Mesothelial cell of epicardium (in vitro differentiated cells): ENCODE measurements around the gene LHX6. TPM values are rescaled to one million over a fixed set of nuclear protein-coding genes. Genes with fewer than 3 reads are reported as not detected.

Experiments
- DNase-seq, 2 experiments: peaks; one replicate each; pipeline ENCODE4 v3.0.0; 2021; ENCODE audit warnings: low spot score in 2 of 2; ENCODE audit not compliant: unreplicated experiment in 2 of 2
- H3K27ac Mint-ChIP-seq: 2 replicates; pipeline ENCODE4 v1.8.0; 2021; ENCODE audit warnings: mixed read lengths
- H3K27me3 Mint-ChIP-seq: 2 replicates; pipeline ENCODE4 v1.8.0; 2021; ENCODE audit warnings: low read depth, mixed read lengths
- H3K36me3 Mint-ChIP-seq: 2 replicates; pipeline ENCODE4 v1.8.0; 2021; ENCODE audit warnings: mixed read lengths
- H3K4me1 Mint-ChIP-seq: 2 replicates; pipeline ENCODE4 v1.8.0; 2021; ENCODE audit warnings: mixed read lengths
- H3K4me3 Mint-ChIP-seq: 2 replicates; pipeline ENCODE4 v1.8.0; 2021; ENCODE audit warnings: mild to moderate bottlenecking, moderate library complexity, mixed read lengths
- H3K9me3 Mint-ChIP-seq: 2 replicates; pipeline ENCODE4 v1.8.0; 2021; ENCODE audit warnings: mixed read lengths
- CTCF ChIP-seq: fragments of 200-600 bp; sonication (generic); IDR thresholded peaks from one replicate; pipeline ENCODE4 v1.5.0; 2021; ENCODE audit warnings: antibody characterized with exemption; ENCODE audit not compliant: unreplicated experiment
- total RNA-seq: library from RNA; stranded (reverse); gene quantifications from 3 replicates; pipeline ENCODE4 v1.2.1, GENCODE V29; 2021

The LHX6 gene
- total RNA-seq, 1 donor from 2014 or later = 0.09 TPM

- DNase-seq = peak; percentile 97 to 99
- Mint-ChIP-seq H3K4me3 (peak within 1 kb of the TSS; percentile 95), H3K4me1 (peaks cover 12% of the 10 kb centered on the region), H3K36me3 (no peaks in the 10 kb centered on the region), H3K27me3 (peaks cover 18% of the 10 kb centered on the region), H3K27ac (peak within 1 kb of the TSS; percentile 93), H3K9me3 (peaks cover 11% of the 10 kb centered on the region)
- TF ChIP-seq CTCF = no peak
These were observed 69.5 kb downstream of the LHX6 start, which contains the start of the genes MORN5 and NDUFA8 for GRCh38 chr9:122159026-122159924. Gene MORN5, plus strand, starts transcription at chr9:122159908. Its CDS starts 65 bp downstream, at chr9:122159973. Gene NDUFA8, minus strand, starts transcription at chr9:122159779. Its CDS starts 102 bp downstream, at chr9:122159677.

- H3K27ac Mint-ChIP-seq = no peak overlapping the region
- peak overlapping the region; percentile 42 for H3K4me3 Mint-ChIP-seq
- H3K36me3 Mint-ChIP-seq = no peaks in the 10 kb centered on the region
- no peak for DNase-seq
- H3K9me3 Mint-ChIP-seq = peaks cover 11% of the 10 kb centered on the region
- H3K4me1 Mint-ChIP-seq = peaks cover 12% of the 10 kb centered on the region
- H3K27me3 Mint-ChIP-seq = peaks cover 7% of the 10 kb centered on the region
- TF ChIP-seq CTCF = peak; percentile 55
These were observed 70.6 kb downstream of the LHX6 start for GRCh38 chr9:122158202-122158601.

GRCh38 chr9:122155796-122156195 is 73.0 kb downstream of the LHX6 start:
- TF ChIP-seq CTCF = no peak
- Mint-ChIP-seq H3K36me3 (peaks cover 7% of the 10 kb centered on the region), H3K4me3 (no peak overlapping the region), H3K4me1 (peaks cover 12% of the 10 kb centered on the region), H3K9me3 (no peaks in the 10 kb centered on the region), H3K27ac (no peak overlapping the region), H3K27me3 (no peaks in the 10 kb centered on the region)
- no peak for DNase-seq

Other genes with a start within 250 kb of the LHX6 start
- gene TTLL11, start 135.6 kb downstream of the LHX6 start, total RNA-seq = 4.8 to 7.2 TPM (median 5.2 TPM) in 3 replicates
- 37.1 to 38.8 TPM (median 37.7 TPM) in 3 replicates for gene NDUFA8, start 69.2 kb downstream of the LHX6 start, total RNA-seq
- gene MORN5, start 69.0 kb downstream of the LHX6 start, total RNA-seq = not detected in 3 replicates
- gene RBM18, start 35.9 kb upstream of the LHX6 start, total RNA-seq = 16.7 to 22.1 TPM (median 20.5 TPM) in 3 replicates
- 38.7 to 39.9 TPM (median 39.2 TPM) in 3 replicates for gene MRRF, start 35.9 kb upstream of the LHX6 start, total RNA-seq
- gene PTGS1, start 142.1 kb upstream of the LHX6 start, total RNA-seq = 8.0 to 9.2 TPM (median 8.2 TPM) in 3 replicates
- not detected in 3 replicates for gene OR1J1, start 249.0 kb upstream of the LHX6 start, total RNA-seq